ENCODE results near the gene GNG7.
"Not testable (repeated sequence)": the region's sequence is repeated elsewhere in the genome, so short reads cannot be mapped to it uniquely, and the experiment has no call there.

The GNG7 gene

GRCh38 chr19:2726160-2726855, 23.8 kb upstream of the GNG7 start:
- no peak for DNase-seq

GRCh38 chr19:2724148-2724557, 21.7 kb upstream of the GNG7 start:
- DNase-seq: no peak

- no peak for DNase-seq
Measured at GRCh38 chr19:2723747-2724146, 21.3 kb upstream of the GNG7 start.

GRCh38 chr19:2723345-2723715, 20.8 kb upstream of the GNG7 start:
- DNase-seq: no peak

GRCh38 chr19:2722541-2723344, 20.2 kb upstream of the GNG7 start:
- no peak for DNase-seq

- no peak for DNase-seq
Measured at GRCh38 chr19:2721570-2722540, 19.4 kb upstream of the GNG7 start.

GRCh38 chr19:2720777-2721569, 18.5 kb upstream of the GNG7 start, which contains the start of gene DIRAS1:
Gene DIRAS1, minus strand, starts transcription at chr19:2721372. Its CDS starts 3,566 bp downstream, at chr19:2717806.
- no peak for DNase-seq

- no peak for DNase-seq
Measured at GRCh38 chr19:2719920-2720776, 17.7 kb upstream of the GNG7 start.

- no peak for DNase-seq
Measured at GRCh38 chr19:2719232-2719735, 16.8 kb upstream of the GNG7 start.

GRCh38 chr19:2717638-2718541, 15.4 kb upstream of the GNG7 start:
- no peak for DNase-seq

- DNase-seq: no peak
Measured at GRCh38 chr19:2716722-2717637, 14.5 kb upstream of the GNG7 start.

- no peak for DNase-seq
Measured at GRCh38 chr19:2716275-2716650, 13.8 kb upstream of the GNG7 start.

- no peak for DNase-seq
Measured at GRCh38 chr19:2715470-2716274, 13.2 kb upstream of the GNG7 start.

- no peak for DNase-seq
Measured at GRCh38 chr19:2714531-2715269, 12.2 kb upstream of the GNG7 start.

GRCh38 chr19:2714102-2714501, 11.6 kb upstream of the GNG7 start:
- not testable (repeated sequence) for DNase-seq

- not testable (repeated sequence) for DNase-seq
Measured at GRCh38 chr19:2713170-2713569, 10.7 kb upstream of the GNG7 start.

GRCh38 chr19:2711875-2712205, 9.3 kb upstream of the GNG7 start:
- DNase-seq: no peak

All from 8988T (cell line).